ENCODE results near the gene GRAMD4.

Gene GRAMD4

GRCh38 chr22:46693634-46694415 lies 73.6 kb downstream of the GRAMD4 start:
- no peak overlapping the region for H3K4me3 ChIP-seq (ENCODE audit: low read depth, low read length)
- TF ChIP-seq, protein P1, sequence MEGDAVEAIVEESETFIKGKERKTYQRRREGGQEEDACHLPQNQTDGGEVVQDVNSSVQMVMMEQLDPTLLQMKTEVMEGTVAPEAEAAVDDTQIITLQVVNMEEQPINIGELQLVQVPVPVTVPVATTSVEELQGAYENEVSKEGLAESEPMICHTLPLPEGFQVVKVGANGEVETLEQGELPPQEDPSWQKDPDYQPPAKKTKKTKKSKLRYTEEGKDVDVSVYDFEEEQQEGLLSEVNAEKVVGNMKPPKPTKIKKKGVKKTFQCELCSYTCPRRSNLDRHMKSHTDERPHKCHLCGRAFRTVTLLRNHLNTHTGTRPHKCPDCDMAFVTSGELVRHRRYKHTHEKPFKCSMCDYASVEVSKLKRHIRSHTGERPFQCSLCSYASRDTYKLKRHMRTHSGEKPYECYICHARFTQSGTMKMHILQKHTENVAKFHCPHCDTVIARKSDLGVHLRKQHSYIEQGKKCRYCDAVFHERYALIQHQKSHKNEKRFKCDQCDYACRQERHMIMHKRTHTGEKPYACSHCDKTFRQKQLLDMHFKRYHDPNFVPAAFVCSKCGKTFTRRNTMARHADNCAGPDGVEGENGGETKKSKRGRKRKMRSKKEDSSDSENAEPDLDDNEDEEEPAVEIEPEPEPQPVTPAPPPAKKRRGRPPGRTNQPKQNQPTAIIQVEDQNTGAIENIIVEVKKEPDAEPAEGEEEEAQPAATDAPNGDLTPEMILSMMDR (IDR thresholded peaks at IDR 0.05; ENCODE audit: low read depth, low read length) = no peak

- H3K4me3 ChIP-seq (ENCODE audit: low read depth, low read length) = no peak overlapping the region
- TF ChIP-seq, protein P1 (IDR thresholded peaks at IDR 0.05; ENCODE audit: low read depth, low read length) = no peak
These were observed 74.4 kb downstream of the GRAMD4 start for GRCh38 chr22:46694416-46695170.

GRCh38 chr22:46695346-46696228 lies 75.4 kb downstream of the GRAMD4 start:
- TF ChIP-seq, protein P1 (IDR thresholded peaks at IDR 0.05; ENCODE audit: low read depth, low read length) = no peak
- no peak overlapping the region for H3K4me3 ChIP-seq (ENCODE audit: low read depth, low read length)

GRCh38 chr22:46696229-46696518 lies 76.0 kb downstream of the GRAMD4 start:
- TF ChIP-seq, protein P1 (IDR thresholded peaks at IDR 0.05; ENCODE audit: low read depth, low read length) = no peak
- no peak overlapping the region for H3K4me3 ChIP-seq (ENCODE audit: low read depth, low read length)

- TF ChIP-seq, protein P1 (IDR thresholded peaks at IDR 0.05; ENCODE audit: low read depth, low read length) = no peak
These were observed 76.4 kb downstream of the GRAMD4 start for GRCh38 chr22:46696614-46697013.

DNA sequence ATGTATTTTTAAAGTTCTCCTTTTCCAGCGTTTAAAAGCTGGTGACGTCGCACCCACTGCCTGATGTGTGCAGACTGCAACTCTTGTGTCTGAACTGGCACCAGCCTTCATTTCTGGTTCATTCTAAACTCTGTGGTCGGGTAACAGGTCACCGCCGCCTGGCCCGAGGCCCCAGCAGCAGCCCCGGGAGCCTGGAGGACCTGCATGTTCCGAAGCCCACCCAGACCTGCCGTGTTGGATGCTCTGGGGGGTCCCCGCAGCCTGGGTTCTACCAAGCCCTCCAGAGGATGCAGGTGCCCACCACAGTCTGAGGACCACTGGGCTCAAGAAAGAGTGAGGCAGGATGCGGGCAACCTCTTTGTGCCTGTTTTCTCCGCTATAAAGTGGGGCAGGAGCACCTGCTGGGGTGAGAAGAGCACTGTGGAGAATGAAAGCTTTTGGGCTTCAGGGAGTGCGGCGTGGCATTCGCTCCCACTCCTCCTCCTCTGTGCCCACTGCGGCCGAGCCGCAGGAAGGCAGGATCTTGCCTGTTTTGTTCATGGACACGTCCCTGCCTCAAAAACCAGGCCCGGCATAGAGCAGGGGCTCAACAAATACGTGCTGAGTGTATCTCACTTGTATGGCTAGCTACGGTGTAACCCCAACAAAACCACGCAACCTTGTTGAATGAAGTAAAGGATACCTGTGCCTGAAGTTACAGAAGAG lies 77.8 kb downstream of the GRAMD4 start:
- TF ChIP-seq, protein P1 (IDR thresholded peaks at IDR 0.05; ENCODE audit: low read depth, low read length) = no peak
- H3K4me3 ChIP-seq (ENCODE audit: low read depth, low read length) = no peak overlapping the region

More at GRCh38 chr22:46696614-46697013, 76.4 kb downstream of the GRAMD4 start:
- H3K4me3 ChIP-seq (ENCODE audit: low read depth, low read length) = no peak overlapping the region
